Thymus (tissue), 14 donors: ENCODE data around the gene HNRNPCL1. TPM values are rescaled to one million over a fixed set of nuclear protein-coding genes. Genes with fewer than 3 reads are reported as not detected.
"Not testable (repeated sequence)": the region's sequence is repeated elsewhere in the genome, so short reads cannot be mapped to it uniquely, and the experiment has no call there.

Experiments used
- DNase-seq, 9 donors: peaks; one replicate each; pipeline ENCODE4 v3.0.0-alpha.2; 2013; ENCODE audit warnings: low spot score in 9 of 9, low read depth in 6 of 9, missing footprints in 1 of 9
- H3K27ac ChIP-seq, 2 donors: one replicate each; pipeline ENCODE4 v1.5.1; 2013; ENCODE audit warnings: control low read depth in 1 of 2, low read depth in 1 of 2, low read length in 1 of 2, mild to moderate bottlenecking in 1 of 2, moderate library complexity in 1 of 2
- H3K27me3 ChIP-seq, 2 donors: one replicate each; pipeline ENCODE4 v1.5.1; 2013; ENCODE audit warnings: low read length in 1 of 2; ENCODE audit not compliant: control insufficient read depth in 2 of 2, insufficient read depth in 1 of 2
- H3K36me3 ChIP-seq, 2 donors: one replicate each; pipeline ENCODE4 v1.5.1; 2013; ENCODE audit warnings: low read length in 1 of 2, mild to moderate bottlenecking in 1 of 2, moderate library complexity in 1 of 2; ENCODE audit not compliant: control insufficient read depth in 2 of 2, insufficient read depth in 2 of 2
- H3K4me1 ChIP-seq, 2 donors: one replicate each; pipeline ENCODE4 v1.5.1; 2013; ENCODE audit warnings: low read length in 2 of 2; ENCODE audit not compliant: control insufficient read depth in 2 of 2, insufficient read depth in 2 of 2
- H3K4me3 ChIP-seq, 2 donors: one replicate each; pipeline ENCODE4 v1.5.1; 2013; ENCODE audit warnings: low read length in 2 of 2, control low read depth in 1 of 2, mild to moderate bottlenecking in 1 of 2
- H3K9me3 ChIP-seq, 2 donors: one replicate each; pipeline ENCODE4 v1.5.1; 2013; ENCODE audit warnings: low read length in 1 of 2, mild to moderate bottlenecking in 1 of 2; ENCODE audit not compliant: control insufficient read depth in 2 of 2, insufficient read depth in 1 of 2
- WGBS: extraction: QIAGEN DNeasy Blood & Tissue Kit; methylation state at CpG from one replicate; pipeline ENCODE4 v1.1.7; 2013; 5-methylcytosine and 5-hydroxymethylcytosine counted together
- long read RNA-seq, 10 donors: transcript quantifications; one replicate each; lab custom pipeline, GENCODE V29; 2026
- polyA plus RNA-seq: library from polyadenylated mRNA; stranded (reverse); fragments of 200-250 nt; gene quantifications from one replicate; pipeline ENCODE4 v1.2.3, GENCODE V29; 2013
- total RNA-seq: library from RNA; stranded (reverse); fragments of 120-200 nt; gene quantifications from one replicate; pipeline ENCODE4 v1.2.4, GENCODE V29; 2013
- donor health status: healthy.

Gene HNRNPCL1
- total RNA-seq: not detected
- not detected for polyA plus RNA-seq
- long read RNA-seq, donor 1: 0 reads
- long read RNA-seq, donor 2: 0 reads
- long read RNA-seq, donor 3: 0 reads
- long read RNA-seq, donor 4: 0 reads
- long read RNA-seq, donor 5: 0 reads
- long read RNA-seq, donor 6: 0 reads
- long read RNA-seq, donor 7: 0 reads
- long read RNA-seq, donor 8: 0 reads
- long read RNA-seq, donor 9: 0 reads
- long read RNA-seq, donor 10: 0 reads

GRCh38 chr1:12848620-12849019 is at the start of gene HNRNPCL1:
HNRNPCL1 (minus strand) TSS chr1:12848720; CDS start chr1:12848289, 431 bp downstream.
- not testable (repeated sequence) for H3K27me3 ChIP-seq, H3K4me1 ChIP-seq, H3K27ac ChIP-seq, H3K4me3 ChIP-seq, H3K9me3 ChIP-seq, H3K36me3 ChIP-seq, DNase-seq
- WGBS: 93% methylated on average over 7 of the region's 7 CpGs

GRCh38 chr1:12898170-12898569 is 49.6 kb upstream of the HNRNPCL1 start, which contains the start of gene PRAMEF10:
PRAMEF10 (minus strand) TSS chr1:12898270; CDS start chr1:12895847, 2,423 bp downstream.
- not testable (repeated sequence) for H3K36me3 ChIP-seq, H3K4me3 ChIP-seq, DNase-seq, H3K4me1 ChIP-seq, H3K9me3 ChIP-seq, H3K27me3 ChIP-seq, H3K27ac ChIP-seq
- no CpG with 5 or more reads among the region's 1 CpG for WGBS

- 40% methylated on average over 3 of the region's 3 CpGs for WGBS
- not testable (repeated sequence) for DNase-seq, H3K4me1 ChIP-seq, H3K9me3 ChIP-seq, H3K36me3 ChIP-seq, H3K27ac ChIP-seq, H3K27me3 ChIP-seq, H3K4me3 ChIP-seq
Measured at GRCh38 chr1:12886101-12886500, 37.6 kb upstream of the HNRNPCL1 start, which contains the start of gene PRAMEF4. PRAMEF4 (minus strand) TSS chr1:12886201; CDS start chr1:12883394, 2,807 bp downstream.

GRCh38 chr1:12878453-12878852 is 29.9 kb upstream of the HNRNPCL1 start:
- H3K9me3 ChIP-seq, H3K27me3 ChIP-seq, H3K4me3 ChIP-seq, H3K27ac ChIP-seq, DNase-seq, H3K4me1 ChIP-seq, H3K36me3 ChIP-seq: not testable (repeated sequence)
- 83% methylated on average over 3 of the region's 4 CpGs for WGBS

- not testable (repeated sequence) for H3K27me3 ChIP-seq, H3K4me3 ChIP-seq, H3K36me3 ChIP-seq, H3K4me1 ChIP-seq, DNase-seq, H3K27ac ChIP-seq, H3K9me3 ChIP-seq
- WGBS: 84% methylated on average over 4 of the region's 7 CpGs
Measured at GRCh38 chr1:12863131-12863880, 14.8 kb upstream of the HNRNPCL1 start.

- H3K36me3 ChIP-seq, H3K4me3 ChIP-seq, H3K27me3 ChIP-seq, H3K4me1 ChIP-seq, DNase-seq, H3K9me3 ChIP-seq, H3K27ac ChIP-seq: not testable (repeated sequence)
- WGBS: 73% methylated on average over 2 of the region's 2 CpGs
Measured at GRCh38 chr1:12856786-12857185, 8.3 kb upstream of the HNRNPCL1 start, which contains the start of gene PRAMEF2. PRAMEF2 (plus strand) TSS chr1:12857086; CDS start chr1:12859010, 1,924 bp downstream.

- no peak overlapping the region for H3K4me3 ChIP-seq
- DNase-seq: no peak
- no peaks in the 10 kb centered on the region for H3K36me3 ChIP-seq
- WGBS: 77% methylated on average over 4 of the region's 4 CpGs
- no peaks in the 10 kb centered on the region for H3K4me1 ChIP-seq
- no peaks in the 10 kb centered on the region for H3K27me3 ChIP-seq
- H3K27ac ChIP-seq: no peak overlapping the region
- no peaks in the 10 kb centered on the region for H3K9me3 ChIP-seq
Measured at GRCh38 chr1:12851779-12852178, 3.3 kb upstream of the HNRNPCL1 start.

GRCh38 chr1:12833251-12833650 is 15.3 kb downstream of the HNRNPCL1 start:
- not testable (repeated sequence) for H3K27me3 ChIP-seq, H3K27ac ChIP-seq, H3K36me3 ChIP-seq, H3K4me3 ChIP-seq, DNase-seq, H3K9me3 ChIP-seq, H3K4me1 ChIP-seq
- 62% methylated on average over 2 of the region's 2 CpGs for WGBS

- not testable (repeated sequence) for H3K27ac ChIP-seq, H3K4me1 ChIP-seq, H3K36me3 ChIP-seq, DNase-seq, H3K4me3 ChIP-seq, H3K9me3 ChIP-seq, H3K27me3 ChIP-seq
- WGBS: 69% methylated on average over 3 of the region's 3 CpGs
Measured at GRCh38 chr1:12831310-12831709, 17.2 kb downstream of the HNRNPCL1 start, which contains the start of gene PRAMEF11. PRAMEF11 (minus strand) TSS chr1:12831410; CDS start chr1:12828789, 2,621 bp downstream.
